ACHN (cell line): ENCODE data around the gene COL4A1.

Experiments used
- DNase-seq: peaks from one replicate; pipeline ENCODE4 v3.0.0-alpha.2; 2015
- in situ Hi-C: cut with HindIII; loops from 2 replicates; pipeline ENCODE4 v1.10.0; 2017; ENCODE audit warnings: low sequenced_read_pairs, low pct_ligation_motif_present, low pct_unique_long_range_greater_than_20kb

The COL4A1 gene

GRCh38 chr13:110343241-110343865, 36.4 kb upstream of the COL4A1 start:
- DNase-seq: no peak
- in situ Hi-C loops: no loop called here

GRCh38 chr13:110342474-110342873, 35.5 kb upstream of the COL4A1 start:
- DNase-seq: no peak
- in situ Hi-C loops: no loop called here

GRCh38 chr13:110341445-110342244, 34.7 kb upstream of the COL4A1 start:
- no peak for DNase-seq
- in situ Hi-C loops: no loop called here

- DNase-seq: no peak
Observed at GRCh38 chr13:110340812-110341444, 34.0 kb upstream of the COL4A1 start.

GRCh38 chr13:110339975-110340550, 33.1 kb upstream of the COL4A1 start:
- in situ Hi-C loops: no loop called here
- no peak for DNase-seq

More at GRCh38 chr13:110340812-110341444, 34.0 kb upstream of the COL4A1 start:
- in situ Hi-C loops: no loop called here

- DNase-seq: no peak
- in situ Hi-C loops: no loop called here
Observed at GRCh38 chr13:110339263-110339662, 32.3 kb upstream of the COL4A1 start.

GRCh38 chr13:110338441-110339101, 31.6 kb upstream of the COL4A1 start:
- in situ Hi-C loops: no loop called here
- DNase-seq: no peak

- in situ Hi-C loops: no loop called here
- DNase-seq: no peak
Observed at GRCh38 chr13:110337247-110337646, 30.3 kb upstream of the COL4A1 start.

GRCh38 chr13:110336681-110337080, 29.7 kb upstream of the COL4A1 start:
- in situ Hi-C loops: no loop called here
- no peak for DNase-seq

GRCh38 chr13:110336108-110336507, 29.2 kb upstream of the COL4A1 start:
- DNase-seq: no peak
- in situ Hi-C loops: no loop called here

- no peak for DNase-seq
- in situ Hi-C loops: no loop called here
Observed at GRCh38 chr13:110334841-110335490, 28.0 kb upstream of the COL4A1 start.

- in situ Hi-C loops: no loop called here
- DNase-seq: no peak
Observed at GRCh38 chr13:110334256-110334655, 27.3 kb upstream of the COL4A1 start.

GRCh38 chr13:110333837-110334236, 26.9 kb upstream of the COL4A1 start:
- in situ Hi-C loops: no loop called here

GRCh38 chr13:110332750-110333149, 25.8 kb upstream of the COL4A1 start:
- in situ Hi-C loops: no loop called here
- DNase-seq: no peak

More at GRCh38 chr13:110333837-110334236, 26.9 kb upstream of the COL4A1 start:
- DNase-seq: no peak

GRCh38 chr13:110331362-110331761, 24.4 kb upstream of the COL4A1 start:
- no peak for DNase-seq
- in situ Hi-C loops: no loop called here

GRCh38 chr13:110330491-110331011, 23.6 kb upstream of the COL4A1 start:
- no peak for DNase-seq
- in situ Hi-C loops: no loop called here

- in situ Hi-C loops: no loop called here
- DNase-seq: no peak
Observed at GRCh38 chr13:110329798-110330461, 23.0 kb upstream of the COL4A1 start.

- in situ Hi-C loops: no loop called here
- DNase-seq: no peak
Observed at GRCh38 chr13:110329258-110329657, 22.3 kb upstream of the COL4A1 start.
